Activated CD8-positive, alpha-beta T cell treated with anti-CD3 and anti-CD28 coated beads for 36 hours (primary cell): Measurements from ENCODE around the gene CCDC174. TPM values are rescaled to one million over a fixed set of nuclear protein-coding genes. Genes with fewer than 3 reads are reported as not detected.

Source experiments
- ATAC-seq: fragments of 200-7000 bp; cut with Tn5 transposase; one replicate; pipeline ENCODE4 v1.10.0; 2021; ENCODE audit warnings: mild to moderate bottlenecking, moderate library complexity
- CTCF ChIA-PET: fragments of 350-600 bp; sonication (Branson Sonifier 250); formaldehyde crosslinking; loops from one replicate; lab custom pipeline; 2021; ENCODE audit warnings: antibody characterized with exemption; lab: Charles Lee
- POLR2A ChIA-PET: fragments of 350-600 bp; sonication (Branson Sonifier 250); formaldehyde crosslinking; loops from one replicate; lab custom pipeline; 2021; ENCODE audit warnings: antibody characterized with exemption; lab: Charles Lee
- DNase-seq: peaks from one replicate; pipeline ENCODE4 v3.0.0-alpha.2; 2020
- H3K27ac Mint-ChIP-seq: one replicate; pipeline ENCODE4 v1.8.0; 2021; ENCODE audit warnings: mild to moderate bottlenecking, mixed read lengths
- H3K27me3 Mint-ChIP-seq: one replicate; pipeline ENCODE4 v1.8.0; 2021; ENCODE audit warnings: mixed read lengths
- H3K36me3 Mint-ChIP-seq: one replicate; pipeline ENCODE4 v1.8.0; 2021; ENCODE audit warnings: low read depth, mixed read lengths
- H3K4me1 Mint-ChIP-seq: one replicate; pipeline ENCODE4 v1.8.0; 2021; ENCODE audit warnings: low read depth, mixed read lengths
- H3K4me3 Mint-ChIP-seq: one replicate; pipeline ENCODE4 v1.8.0; 2021; ENCODE audit warnings: mild to moderate bottlenecking, moderate library complexity, mixed read lengths
- H3K9me3 Mint-ChIP-seq: one replicate; pipeline ENCODE4 v1.8.0; 2021; ENCODE audit warnings: mixed read lengths
- CTCF ChIP-seq: fragments of 200-600 bp; IDR thresholded peaks from one replicate; pipeline ENCODE4 v1.8.0; 2022; ENCODE audit warnings: antibody characterized with exemption, mild to moderate bottlenecking
- intact Hi-C: fragments of 100-400 bp; cut with micrococcal nuclease; formaldehyde crosslinking; loops from one replicate; pipeline ENCODE4 v1.10.0; 2022
- total RNA-seq, 2 experiments: library from RNA; stranded (reverse); gene quantifications; one replicate each; pipeline ENCODE4 v1.2.3, GENCODE V29; 2021

CCDC174 gene
- total RNA-seq, 2 experiments from 2014 or later = 14.2 to 16.2 TPM

- Mint-ChIP-seq H3K4me1 (no peaks in the 10 kb centered on the region), H3K9me3 (no peaks in the 10 kb centered on the region), H3K27me3 (no peaks in the 10 kb centered on the region), H3K27ac (no peak overlapping the region), H3K36me3 (no peaks in the 10 kb centered on the region), H3K4me3 (no peak overlapping the region)
- TF ChIP-seq CTCF = no peak
- ATAC-seq (no peak), DNase-seq (no peak)
- intact Hi-C loops = no loop called here
- ChIA-PET CTCF (no interaction called here), POLR2A (no interaction called here)
Measured at GRCh38 chr3:14700891-14701290, 49.3 kb downstream of the CCDC174 start.

- intact Hi-C loops = no loop called here
- H3K27me3 Mint-ChIP-seq = no peaks in the 10 kb centered on the region
- ATAC-seq (no peak), DNase-seq (no peak)
- ChIA-PET POLR2A (no interaction called here), CTCF (no interaction called here)
- H3K9me3 Mint-ChIP-seq = no peaks in the 10 kb centered on the region
- no peak overlapping the region for H3K27ac Mint-ChIP-seq
- no peaks in the 10 kb centered on the region for H3K4me1 Mint-ChIP-seq
- no peak overlapping the region for H3K4me3 Mint-ChIP-seq
- H3K36me3 Mint-ChIP-seq = no peaks in the 10 kb centered on the region
- TF ChIP-seq CTCF = no peak
Measured at GRCh38 chr3:14701676-14702075, 50.1 kb downstream of the CCDC174 start.

DNA sequence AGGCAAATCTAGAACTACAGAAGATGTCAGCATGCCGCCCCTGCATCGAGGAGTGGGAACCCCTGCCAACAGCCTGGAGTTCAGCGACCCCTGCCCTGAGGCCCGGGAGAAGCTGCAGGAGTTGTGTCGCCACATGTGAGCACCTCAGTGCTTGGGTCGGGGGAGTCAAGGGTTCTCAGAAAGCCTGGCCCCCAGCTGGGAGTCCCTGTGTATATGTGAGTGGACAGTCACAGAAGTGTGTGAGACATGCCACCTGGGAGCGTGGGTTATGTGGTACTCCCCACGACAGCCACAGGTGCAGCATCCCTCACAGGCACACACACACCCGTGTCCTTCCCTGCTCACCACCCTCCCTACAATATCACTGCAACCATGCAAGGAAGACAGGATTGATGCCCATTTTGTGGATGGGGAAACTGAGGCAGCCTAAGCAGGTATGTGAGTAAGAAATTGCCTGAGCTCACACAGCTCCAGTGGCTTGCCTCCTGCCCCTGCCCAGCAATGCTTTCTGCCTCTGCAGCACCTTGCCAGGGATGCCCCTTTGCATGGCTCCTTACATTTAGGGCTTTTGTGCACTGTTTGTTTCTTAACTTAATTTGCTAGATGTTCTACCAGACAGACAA is 51.7 kb downstream of the CCDC174 start:
- Mint-ChIP-seq H3K27me3 (no peaks in the 10 kb centered on the region), H3K4me1 (no peaks in the 10 kb centered on the region), H3K36me3 (peaks cover 2% of the 10 kb centered on the region), H3K27ac (no peak overlapping the region), H3K4me3 (no peak overlapping the region), H3K9me3 (no peaks in the 10 kb centered on the region)
- POLR2A ChIA-PET = no interaction called here
- DNase-seq (no peak), ATAC-seq (no peak)
- TF ChIP-seq CTCF = no peak
- intact Hi-C loops = no loop called here
- CTCF ChIA-PET = no interaction called here

DNA sequence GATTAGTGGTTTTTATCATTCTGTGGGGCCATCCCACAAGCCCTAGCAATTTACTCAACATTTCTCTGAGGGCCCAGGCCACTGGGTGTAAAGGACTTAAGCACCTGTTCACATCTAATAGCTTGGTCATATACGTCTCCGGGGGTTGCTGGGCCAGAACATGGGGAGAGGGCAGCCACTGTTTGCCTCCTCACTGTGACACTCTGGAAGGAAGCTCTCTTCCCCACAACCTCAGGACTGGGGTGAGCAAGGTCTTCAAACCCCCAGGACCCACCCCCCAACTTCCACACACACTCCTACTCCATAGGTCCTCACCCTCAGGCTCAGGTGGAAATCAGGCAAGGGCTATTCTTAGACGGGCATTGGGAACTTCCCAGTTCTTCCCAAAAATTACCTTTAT is 52.2 kb downstream of the CCDC174 start:
- H3K4me3 Mint-ChIP-seq = no peak overlapping the region
- no peaks in the 10 kb centered on the region for H3K27me3 Mint-ChIP-seq
- H3K36me3 Mint-ChIP-seq = peaks cover 4% of the 10 kb centered on the region
- H3K4me1 Mint-ChIP-seq = no peaks in the 10 kb centered on the region
- TF ChIP-seq CTCF = no peak
- CTCF ChIA-PET = no interaction called here
- ATAC-seq (no peak), DNase-seq (no peak)
- H3K27ac Mint-ChIP-seq = no peak overlapping the region
- H3K9me3 Mint-ChIP-seq = no peaks in the 10 kb centered on the region
- intact Hi-C loops = no loop called here
- POLR2A ChIA-PET = no interaction called here

GRCh38 chr3:14706096-14706495 is 54.5 kb downstream of the CCDC174 start:
- no peak for TF ChIP-seq CTCF
- intact Hi-C loops = no loop called here
- Mint-ChIP-seq H3K4me3 (no peak overlapping the region), H3K27ac (no peak overlapping the region), H3K9me3 (no peaks in the 10 kb centered on the region), H3K27me3 (no peaks in the 10 kb centered on the region), H3K36me3 (peaks cover 6% of the 10 kb centered on the region), H3K4me1 (no peaks in the 10 kb centered on the region)
- ATAC-seq (no peak), DNase-seq (no peak)
- ChIA-PET CTCF (no interaction called here), POLR2A (no interaction called here)
